ENCODE results near the gene PHACTR3. TPM values are rescaled to one million over a fixed set of nuclear protein-coding genes. Genes with fewer than 3 reads are reported as not detected.

PHACTR3 gene
- total RNA-seq, 1 experiment from 2014 or later = 30.6 TPM

GRCh38 chr20:59858425-59858824 lies 254.1 kb downstream of the PHACTR3 start:
- no peaks in the 10 kb centered on the region for H4K20me1 ChIP-seq (ENCODE audit: low read length)
- H3F3A ChIP-seq (ENCODE audit: low read length, unreplicated experiment) = no peaks in the 10 kb centered on the region
- H3K27ac ChIP-seq (ENCODE audit: low read length) = no peak overlapping the region
- DNase-seq (no peak), ATAC-seq (no peak)
- intact Hi-C loops (cut with micrococcal nuclease) = no loop called here
- H3K4me3 ChIP-seq (ENCODE audit: low read length) = no peak overlapping the region
- ChIA-PET CTCF (no interaction called here), POLR2A (ENCODE audit: unreplicated experiment) (no interaction called here)
- TF ChIP-seq EZH2phosphoT487 (IDR thresholded peaks at IDR 0.05; ENCODE audit: borderline replicate concordance, low read length) (no peak), EZH2 (IDR thresholded peaks at IDR 0.05; ENCODE audit: low read length, unreplicated experiment) (no peak), CTCF (conservative IDR thresholded peaks at IDR 0.05; ENCODE audit: low read depth, low read length) (no peak)
- no peak overlapping the region for H3K4me2 ChIP-seq (ENCODE audit: low read length)
- H3K27me3 ChIP-seq (ENCODE audit: low read length) = no peaks in the 10 kb centered on the region
- H3K9me2 ChIP-seq (replicated peaks; ENCODE audit: low read length) = no peaks in the 10 kb centered on the region
- H3K36me3 ChIP-seq (ENCODE audit: low read depth, low read length) = no peaks in the 10 kb centered on the region
- H3K79me2 ChIP-seq (ENCODE audit: low read length) = no peaks in the 10 kb centered on the region
- BruUV-seq (replicated peaks) = no TSS peak
- no peak overlapping the region for H2AFZ ChIP-seq (ENCODE audit: low read length)
- H3K9ac ChIP-seq (ENCODE audit: low read length) = no peak overlapping the region
- no peaks in the 10 kb centered on the region for H3K4me1 ChIP-seq (ENCODE audit: insufficient read depth, low read length)
- H3K9me3 ChIP-seq (ENCODE audit: low read length) = no peaks in the 10 kb centered on the region

GRCh38 chr20:59861401-59861800 lies 257.1 kb downstream of the PHACTR3 start:
- CTCF ChIA-PET = no interaction called here
- BruUV-seq (replicated peaks) = no TSS peak
- Histone ChIP-seq H2AFZ (ENCODE audit: low read length) (no peak overlapping the region), H3K4me1 (ENCODE audit: insufficient read depth, low read length) (no peaks in the 10 kb centered on the region), H3K4me2 (ENCODE audit: low read length) (no peak overlapping the region), H3K36me3 (ENCODE audit: low read depth, low read length) (no peaks in the 10 kb centered on the region), H3F3A (ENCODE audit: low read length, unreplicated experiment) (no peaks in the 10 kb centered on the region), H3K79me2 (ENCODE audit: low read length) (no peaks in the 10 kb centered on the region), H3K9me2 (replicated peaks; ENCODE audit: low read length) (no peaks in the 10 kb centered on the region), H3K27ac (ENCODE audit: low read length) (no peak overlapping the region), H3K9me3 (ENCODE audit: low read length) (no peaks in the 10 kb centered on the region), H3K9ac (ENCODE audit: low read length) (no peak overlapping the region), H3K27me3 (ENCODE audit: low read length) (no peaks in the 10 kb centered on the region), H4K20me1 (ENCODE audit: low read length) (no peaks in the 10 kb centered on the region), H3K4me3 (ENCODE audit: low read length) (no peak overlapping the region)
- ATAC-seq = no peak
- no peak for DNase-seq
- intact Hi-C loops (cut with micrococcal nuclease) = loop anchor here (5.0 kb wide), 1 partner anchor 46 kb away; no protein-coding TSS in a partner anchor
- TF ChIP-seq EZH2phosphoT487 (IDR thresholded peaks at IDR 0.05; ENCODE audit: borderline replicate concordance, low read length) (no peak), CTCF (conservative IDR thresholded peaks at IDR 0.05; ENCODE audit: low read depth, low read length) (no peak), EZH2 (IDR thresholded peaks at IDR 0.05; ENCODE audit: low read length, unreplicated experiment) (no peak)
- POLR2A ChIA-PET (ENCODE audit: unreplicated experiment) = no interaction called here

- no TSS peak for BruUV-seq (replicated peaks)
- no peaks in the 10 kb centered on the region for H3K36me3 ChIP-seq (ENCODE audit: low read depth, low read length)
- H2AFZ ChIP-seq (ENCODE audit: low read length) = no peak overlapping the region
- H3K79me2 ChIP-seq (ENCODE audit: low read length) = no peaks in the 10 kb centered on the region
- no peaks in the 10 kb centered on the region for H3F3A ChIP-seq (ENCODE audit: low read length, unreplicated experiment)
- H3K27me3 ChIP-seq (ENCODE audit: low read length) = no peaks in the 10 kb centered on the region
- H4K20me1 ChIP-seq (ENCODE audit: low read length) = no peaks in the 10 kb centered on the region
- H3K4me3 ChIP-seq (ENCODE audit: low read length) = no peak overlapping the region
- no peak overlapping the region for H3K4me2 ChIP-seq (ENCODE audit: low read length)
- intact Hi-C loops (cut with micrococcal nuclease) = loop anchor here (5.0 kb wide), 1 partner anchor 44 kb away; no protein-coding TSS in a partner anchor
- DNase-seq (no peak), ATAC-seq (no peak)
- no peak overlapping the region for H3K27ac ChIP-seq (ENCODE audit: low read length)
- no peaks in the 10 kb centered on the region for H3K9me3 ChIP-seq (ENCODE audit: low read length)
- no peaks in the 10 kb centered on the region for H3K4me1 ChIP-seq (ENCODE audit: insufficient read depth, low read length)
- TF ChIP-seq CTCF (conservative IDR thresholded peaks at IDR 0.05; ENCODE audit: low read depth, low read length) = no peak
- no peak for TF ChIP-seq EZH2 (IDR thresholded peaks at IDR 0.05; ENCODE audit: low read length, unreplicated experiment)
- POLR2A ChIA-PET (ENCODE audit: unreplicated experiment) = no interaction called here
- H3K9me2 ChIP-seq (replicated peaks; ENCODE audit: low read length) = no peaks in the 10 kb centered on the region
- no peak overlapping the region for H3K9ac ChIP-seq (ENCODE audit: low read length)
- CTCF ChIA-PET = no interaction called here
These were observed 258.7 kb downstream of the PHACTR3 start for GRCh38 chr20:59863058-59863457.
